Ishikawa (cell line): Measurements from ENCODE around the gene SLFN12L.

Source experiments
- CEBPB ChIP-seq: IDR thresholded peaks from 2 replicates; pipeline ENCODE4 v1.6.1; 2012
- CREB1 ChIP-seq: IDR thresholded peaks from 2 replicates; pipeline ENCODE4 v1.6.1; 2012; ENCODE audit warnings: low read depth
- EGR1 ChIP-seq: IDR thresholded peaks from 2 replicates; pipeline ENCODE4 v1.6.1; 2012
- EP300 ChIP-seq: IDR thresholded peaks from 2 replicates; pipeline ENCODE4 v1.6.1; 2012; ENCODE audit warnings: borderline replicate concordance
- FOXM1 ChIP-seq: IDR thresholded peaks from 2 replicates; pipeline ENCODE4 v1.6.1; 2012; ENCODE audit warnings: low read depth, borderline replicate concordance
- NFIC ChIP-seq: IDR thresholded peaks from 2 replicates; pipeline ENCODE4 v1.6.1; 2012
- RAD21 ChIP-seq: IDR thresholded peaks from 2 replicates; pipeline ENCODE4 v1.6.1; 2012; ENCODE audit warnings: low read depth
- TAF1 ChIP-seq: IDR thresholded peaks from 2 replicates; pipeline ENCODE4 v1.6.1; 2012; ENCODE audit warnings: low read depth, mild to moderate bottlenecking
- TCF12 ChIP-seq: IDR thresholded peaks from 2 replicates; pipeline ENCODE4 v1.6.1; 2012; ENCODE audit warnings: low read depth
- TEAD4 ChIP-seq: IDR thresholded peaks from 2 replicates; pipeline ENCODE4 v1.6.1; 2012
- YY1 ChIP-seq: IDR thresholded peaks from 2 replicates; pipeline ENCODE4 v1.6.1; 2012; ENCODE audit warnings: low read depth
- TF ChIP-seq, protein P1 (sequence below): IDR thresholded peaks from 2 replicates; pipeline ENCODE4 v1.6.1; 2012; ENCODE audit warnings: low read depth, mild to moderate bottlenecking
- TF ChIP-seq, protein P2 (sequence below): IDR thresholded peaks from 2 replicates; pipeline ENCODE4 v1.6.1; 2012
- TF ChIP-seq, protein P3 (sequence below): IDR thresholded peaks from 2 replicates; pipeline ENCODE4 v1.6.1; 2012

DNA sequence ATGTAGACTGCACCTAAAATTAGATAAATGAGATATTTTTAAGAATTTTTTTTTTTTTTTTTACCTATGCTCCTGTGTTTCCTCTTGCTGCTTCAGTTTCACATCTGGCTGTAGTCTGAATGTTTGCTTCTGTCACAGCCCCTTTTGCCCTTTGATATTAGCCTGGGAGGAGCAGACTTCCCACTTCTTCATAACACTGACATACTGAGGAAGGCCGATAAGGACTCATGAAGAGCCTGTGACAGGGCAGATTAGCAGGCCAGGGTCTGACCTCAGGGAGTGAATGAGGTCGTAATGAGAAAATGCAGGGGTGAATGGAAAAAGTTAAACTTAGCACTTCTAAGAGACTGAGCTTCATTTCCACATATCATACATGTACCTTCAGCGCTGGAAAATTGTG lies 23.2 kb upstream of the SLFN12L start, which contains the start of gene SLFN14:
- TF ChIP-seq EP300 (no peak), YY1 (no peak), CEBPB (no peak), EGR1 (no peak), TAF1 (no peak), RAD21 (no peak), TEAD4 (no peak), FOXM1 (no peak), CREB1 (no peak), TCF12 (no peak), NFIC (no peak)
- TF ChIP-seq, protein P1, sequence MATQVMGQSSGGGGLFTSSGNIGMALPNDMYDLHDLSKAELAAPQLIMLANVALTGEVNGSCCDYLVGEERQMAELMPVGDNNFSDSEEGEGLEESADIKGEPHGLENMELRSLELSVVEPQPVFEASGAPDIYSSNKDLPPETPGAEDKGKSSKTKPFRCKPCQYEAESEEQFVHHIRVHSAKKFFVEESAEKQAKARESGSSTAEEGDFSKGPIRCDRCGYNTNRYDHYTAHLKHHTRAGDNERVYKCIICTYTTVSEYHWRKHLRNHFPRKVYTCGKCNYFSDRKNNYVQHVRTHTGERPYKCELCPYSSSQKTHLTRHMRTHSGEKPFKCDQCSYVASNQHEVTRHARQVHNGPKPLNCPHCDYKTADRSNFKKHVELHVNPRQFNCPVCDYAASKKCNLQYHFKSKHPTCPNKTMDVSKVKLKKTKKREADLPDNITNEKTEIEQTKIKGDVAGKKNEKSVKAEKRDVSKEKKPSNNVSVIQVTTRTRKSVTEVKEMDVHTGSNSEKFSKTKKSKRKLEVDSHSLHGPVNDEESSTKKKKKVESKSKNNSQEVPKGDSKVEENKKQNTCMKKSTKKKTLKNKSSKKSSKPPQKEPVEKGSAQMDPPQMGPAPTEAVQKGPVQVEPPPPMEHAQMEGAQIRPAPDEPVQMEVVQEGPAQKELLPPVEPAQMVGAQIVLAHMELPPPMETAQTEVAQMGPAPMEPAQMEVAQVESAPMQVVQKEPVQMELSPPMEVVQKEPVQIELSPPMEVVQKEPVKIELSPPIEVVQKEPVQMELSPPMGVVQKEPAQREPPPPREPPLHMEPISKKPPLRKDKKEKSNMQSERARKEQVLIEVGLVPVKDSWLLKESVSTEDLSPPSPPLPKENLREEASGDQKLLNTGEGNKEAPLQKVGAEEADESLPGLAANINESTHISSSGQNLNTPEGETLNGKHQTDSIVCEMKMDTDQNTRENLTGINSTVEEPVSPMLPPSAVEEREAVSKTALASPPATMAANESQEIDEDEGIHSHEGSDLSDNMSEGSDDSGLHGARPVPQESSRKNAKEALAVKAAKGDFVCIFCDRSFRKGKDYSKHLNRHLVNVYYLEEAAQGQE: no peak
- TF ChIP-seq, protein P2, sequence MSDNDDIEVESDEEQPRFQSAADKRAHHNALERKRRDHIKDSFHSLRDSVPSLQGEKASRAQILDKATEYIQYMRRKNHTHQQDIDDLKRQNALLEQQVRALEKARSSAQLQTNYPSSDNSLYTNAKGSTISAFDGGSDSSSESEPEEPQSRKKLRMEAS: no peak
- TF ChIP-seq, protein P3, sequence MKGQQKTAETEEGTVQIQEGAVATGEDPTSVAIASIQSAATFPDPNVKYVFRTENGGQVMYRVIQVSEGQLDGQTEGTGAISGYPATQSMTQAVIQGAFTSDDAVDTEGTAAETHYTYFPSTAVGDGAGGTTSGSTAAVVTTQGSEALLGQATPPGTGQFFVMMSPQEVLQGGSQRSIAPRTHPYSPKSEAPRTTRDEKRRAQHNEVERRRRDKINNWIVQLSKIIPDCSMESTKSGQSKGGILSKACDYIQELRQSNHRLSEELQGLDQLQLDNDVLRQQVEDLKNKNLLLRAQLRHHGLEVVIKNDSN: no peak
